ENCODE results near the gene RICTOR.

GRCh38 chr5:38911933-38912332, 162.3 kb downstream of the RICTOR start:
- no peak for TF ChIP-seq CTCF (IDR thresholded peaks at IDR 0.05)
- TF ChIP-seq POLR2AphosphoS5 (IDR thresholded peaks at IDR 0.05), result no peak
- no peak for TF ChIP-seq POLR2A (IDR thresholded peaks at IDR 0.05)
